Left lung (tissue), 10 donors: ENCODE data around the gene SCIMP. TPM values are rescaled to one million over a fixed set of nuclear protein-coding genes. Genes with fewer than 3 reads are reported as not detected.
A peak's percentile ranks its signal among the peaks of the same experiment; 100 is the strongest.
"Not testable (repeated sequence)": the region's sequence is repeated elsewhere in the genome, so short reads cannot be mapped to it uniquely, and the experiment has no call there.

Experiments used
- ATAC-seq: fragments of 200-7000 bp; cut with Tn5 transposase; one replicate; pipeline ENCODE4 v1.9.1; 2020; ENCODE audit warnings: moderate library complexity
- DNase-seq, 4 donors: peaks; one replicate each; pipeline ENCODE4 v3.0.0-alpha.2; 2013 to 2020
- H3K27ac ChIP-seq, 2 donors: fragments of 200-600 bp; sonication (generic) in 1 of 2; one replicate each; pipeline versions ENCODE4 v1.5.0 to v1.8.0; 2020 to 2021
- H3K27me3 ChIP-seq, 2 donors: fragments of 200-600 bp; sonication (generic) in 1 of 2; one replicate each; pipeline versions ENCODE4 v1.5.0 to v1.8.0; 2020 to 2021
- H3K36me3 ChIP-seq, 2 donors: fragments of 200-600 bp; sonication (generic) in 1 of 2; one replicate each; pipeline versions ENCODE4 v1.5.0 to v1.8.0; 2020 to 2021
- H3K4me1 ChIP-seq, 2 donors: fragments of 200-600 bp; one replicate each; pipeline ENCODE4 v1.8.0; 2021
- H3K4me3 ChIP-seq, 2 donors: fragments of 200-600 bp; sonication (generic) in 1 of 2; one replicate each; pipeline versions ENCODE4 v1.5.0 to v1.8.0; 2020 to 2021; ENCODE audit warnings: mild to moderate bottlenecking in 1 of 2
- H3K9me3 ChIP-seq, 2 donors: fragments of 200-600 bp; sonication (generic) in 1 of 2; one replicate each; pipeline versions ENCODE4 v1.5.0 to v1.8.0; 2020 to 2021
- intact Hi-C, 2 donors: fragments of 100-400 bp; cut with DNase I; formaldehyde crosslinking; loops; one replicate each; pipeline versions ENCODE4 v1.11.2 to v1.14.2; 2022
- polyA plus RNA-seq, 6 donors: library from polyadenylated mRNA; unstranded; fragments of 120-200 nt; gene quantifications; one replicate each; pipeline ENCODE4 v1.2.1, GENCODE V29; 2013; ENCODE audit not compliant: insufficient read length in 6 of 6
- total RNA-seq, 2 donors: library from RNA; stranded (reverse); fragmentation: NEBNext Ultra II Directional; extraction: Animal tissue kit (Norgen Biotek cat#: 25700); gene quantifications; one replicate each; pipeline ENCODE4 v1.2.1, GENCODE V29; 2021
- TF ChIP-seq, protein P1 (sequence below), 2 donors: fragments of 200-600 bp; sonication (generic) in 1 of 2; IDR thresholded peaks; one replicate each; pipeline versions ENCODE4 v1.5.0 to v1.8.0; 2021; ENCODE audit warnings: antibody characterized with exemption in 2 of 2
- donor health status: DM: no; HTN: yes; CAD: no.
- donor health status: DM: no; HTN: no; CAD: no.

SCIMP gene
- total and polyA plus RNA-seq, 8 donors: 1.7 to 20.0 (median 2.3) TPM

DNA sequence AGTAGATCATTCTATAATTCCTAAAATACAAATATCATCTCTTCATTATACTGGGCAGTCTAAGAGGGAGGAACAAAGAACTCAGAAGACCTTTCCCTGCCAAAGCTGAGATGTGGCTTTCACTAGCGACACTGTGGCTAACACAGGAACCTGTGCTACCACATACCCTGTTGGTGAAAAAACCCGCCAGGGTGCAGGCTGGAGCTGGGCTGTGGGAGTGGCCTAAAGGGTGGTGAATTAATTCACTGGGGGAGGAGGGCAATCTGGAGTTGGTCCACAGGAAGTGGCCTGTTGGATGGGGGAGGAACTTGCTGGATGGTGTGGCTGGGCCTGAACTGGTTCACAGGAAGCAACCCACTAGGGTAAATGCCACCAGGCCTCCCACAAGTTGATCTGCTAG lies 50.4 kb downstream of the SCIMP start:
- intact Hi-C loops: no loop called here
- H3K4me1 ChIP-seq: no peaks in the 10 kb centered on the region
- ATAC-seq: no peak
- H3K4me3 ChIP-seq: no peak overlapping the region
- peaks cover 0 to 50% of the 10 kb centered on the region in 2 donors for H3K36me3 ChIP-seq
- TF ChIP-seq, protein P1, sequence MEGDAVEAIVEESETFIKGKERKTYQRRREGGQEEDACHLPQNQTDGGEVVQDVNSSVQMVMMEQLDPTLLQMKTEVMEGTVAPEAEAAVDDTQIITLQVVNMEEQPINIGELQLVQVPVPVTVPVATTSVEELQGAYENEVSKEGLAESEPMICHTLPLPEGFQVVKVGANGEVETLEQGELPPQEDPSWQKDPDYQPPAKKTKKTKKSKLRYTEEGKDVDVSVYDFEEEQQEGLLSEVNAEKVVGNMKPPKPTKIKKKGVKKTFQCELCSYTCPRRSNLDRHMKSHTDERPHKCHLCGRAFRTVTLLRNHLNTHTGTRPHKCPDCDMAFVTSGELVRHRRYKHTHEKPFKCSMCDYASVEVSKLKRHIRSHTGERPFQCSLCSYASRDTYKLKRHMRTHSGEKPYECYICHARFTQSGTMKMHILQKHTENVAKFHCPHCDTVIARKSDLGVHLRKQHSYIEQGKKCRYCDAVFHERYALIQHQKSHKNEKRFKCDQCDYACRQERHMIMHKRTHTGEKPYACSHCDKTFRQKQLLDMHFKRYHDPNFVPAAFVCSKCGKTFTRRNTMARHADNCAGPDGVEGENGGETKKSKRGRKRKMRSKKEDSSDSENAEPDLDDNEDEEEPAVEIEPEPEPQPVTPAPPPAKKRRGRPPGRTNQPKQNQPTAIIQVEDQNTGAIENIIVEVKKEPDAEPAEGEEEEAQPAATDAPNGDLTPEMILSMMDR (IDR thresholded peaks at IDR 0.05): no peak
- H3K27ac ChIP-seq: no peak overlapping the region
- DNase-seq: no peak
- H3K9me3 ChIP-seq: peaks cover 20 to 100% of the 10 kb centered on the region in 2 donors
- H3K27me3 ChIP-seq: no peaks in the 10 kb centered on the region

DNA sequence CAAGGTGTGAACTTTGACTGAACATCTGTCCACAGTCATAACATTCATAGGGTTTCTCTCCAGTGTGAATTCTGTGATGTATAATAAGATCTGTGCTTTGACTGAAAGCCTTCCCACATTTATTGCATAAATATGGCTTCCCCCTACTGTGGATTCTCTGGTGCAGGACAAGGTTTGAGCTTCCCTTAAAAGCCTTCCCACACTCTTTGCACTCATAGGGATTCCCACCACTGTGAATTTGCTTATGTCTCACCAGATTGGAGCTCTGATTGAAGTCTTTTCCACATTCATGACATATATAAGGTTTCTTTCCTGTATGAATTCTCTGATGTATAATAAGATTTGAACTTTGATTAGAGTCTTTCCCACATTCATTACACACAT lies 51.3 kb downstream of the SCIMP start:
- no peaks in the 10 kb centered on the region for H3K4me1 ChIP-seq
- intact Hi-C loops: no loop called here
- TF ChIP-seq, protein P1 (IDR thresholded peaks at IDR 0.05): no peak
- ATAC-seq (no peak), DNase-seq (no peak)
- H3K9me3 ChIP-seq: peaks cover 26 to 100% of the 10 kb centered on the region in 2 donors
- H3K36me3 ChIP-seq: peaks cover 0 to 41% of the 10 kb centered on the region in 2 donors
- H3K27ac ChIP-seq: no peak overlapping the region
- no peaks in the 10 kb centered on the region for H3K27me3 ChIP-seq
- no peak overlapping the region for H3K4me3 ChIP-seq

DNA sequence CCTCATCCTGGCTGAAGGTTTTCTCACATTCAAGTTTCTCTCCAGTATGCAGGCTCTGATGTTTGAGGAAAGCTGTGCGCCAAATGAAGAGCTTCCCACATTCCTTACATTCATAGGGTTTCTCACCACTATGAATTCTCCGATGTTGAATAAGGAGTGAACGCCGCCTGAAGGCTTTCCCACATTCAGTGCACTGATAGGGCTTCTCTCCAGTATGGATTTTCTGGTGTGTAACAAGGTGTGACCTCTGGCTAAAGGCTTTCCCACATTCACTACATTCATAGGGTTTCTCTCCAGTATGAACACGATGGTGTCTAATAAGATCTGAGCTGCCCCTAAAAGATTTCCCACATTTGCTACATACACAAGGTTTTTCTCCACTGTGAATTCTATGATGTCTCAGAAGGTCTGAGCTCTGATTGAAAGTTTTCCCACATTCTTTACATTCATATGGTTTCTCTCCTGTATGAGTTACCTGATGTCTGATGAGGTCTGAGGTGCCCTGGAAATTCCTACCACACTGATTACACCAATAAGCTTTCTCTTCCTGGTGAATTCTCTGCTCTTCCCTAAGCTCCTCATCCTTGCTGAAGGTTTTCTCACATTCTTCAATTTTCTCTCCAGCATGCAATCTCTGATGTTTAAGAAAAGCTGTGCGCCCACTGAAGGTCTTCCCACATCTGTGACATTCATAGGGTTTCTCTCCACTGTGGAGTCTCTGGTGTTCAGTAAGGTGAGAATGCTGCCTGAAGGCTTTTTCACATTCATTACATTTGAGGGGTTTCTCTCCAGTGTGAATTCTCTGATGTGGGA lies 51.9 kb downstream of the SCIMP start:
- Histone ChIP-seq H3K27ac (no peak overlapping the region), H3K4me3 (no peak overlapping the region), H3K4me1 (no peaks in the 10 kb centered on the region), H3K9me3 (peaks cover 26 to 100% of the 10 kb centered on the region in 2 donors), H3K36me3 (peaks cover 0 to 39% of the 10 kb centered on the region in 2 donors), H3K27me3 (no peaks in the 10 kb centered on the region)
- intact Hi-C loops: no loop called here
- TF ChIP-seq, protein P1 (IDR thresholded peaks at IDR 0.05): no peak
- ATAC-seq: no peak
- DNase-seq: no peak

DNA sequence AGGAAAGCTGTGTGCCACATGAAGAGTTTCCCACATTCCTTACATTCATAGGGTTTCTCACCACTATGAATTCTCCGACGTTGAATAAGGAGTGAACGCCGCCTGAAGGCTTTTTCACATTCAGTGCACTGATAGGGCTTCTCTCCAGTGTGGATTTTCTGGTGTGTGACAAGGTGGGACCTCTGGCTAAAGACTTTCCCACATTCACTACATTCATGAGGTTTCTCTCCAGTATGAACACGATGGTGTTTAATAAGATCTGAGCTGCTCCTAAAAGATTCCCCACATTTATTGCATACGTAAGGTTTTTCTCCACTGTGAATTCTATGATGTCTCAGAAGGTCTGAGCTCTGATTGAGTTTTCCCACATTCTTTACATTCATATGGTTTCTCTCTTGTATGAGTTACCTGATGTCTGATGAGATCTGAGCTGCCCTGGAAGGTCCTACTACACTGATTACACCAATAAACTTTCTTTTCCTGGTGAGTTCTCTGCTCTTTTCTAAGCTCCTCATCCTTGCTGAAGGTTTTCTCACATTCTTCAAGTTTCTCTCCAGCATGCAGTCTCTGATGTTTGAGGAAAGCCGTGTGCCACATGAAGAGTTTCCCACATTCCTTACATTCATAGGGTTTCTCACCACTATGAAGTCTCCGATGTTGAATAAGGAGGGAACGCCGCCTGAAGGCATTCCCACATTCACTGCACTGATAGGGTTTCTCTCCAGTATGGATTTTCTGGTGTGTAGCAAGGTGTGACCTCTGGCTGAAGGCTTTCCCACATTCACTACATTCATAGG lies 53.0 kb downstream of the SCIMP start:
- Histone ChIP-seq H3K4me1 (no peaks in the 10 kb centered on the region), H3K27ac (no peak overlapping the region), H3K27me3 (no peaks in the 10 kb centered on the region), H3K36me3 (peaks cover 0 to 37% of the 10 kb centered on the region in 2 donors), H3K9me3 (peaks cover 26 to 100% of the 10 kb centered on the region in 2 donors), H3K4me3 (no peak overlapping the region)
- intact Hi-C loops: no loop called here
- DNase-seq (no peak), ATAC-seq (no peak)
- TF ChIP-seq, protein P1 (IDR thresholded peaks at IDR 0.05): no peak

DNA sequence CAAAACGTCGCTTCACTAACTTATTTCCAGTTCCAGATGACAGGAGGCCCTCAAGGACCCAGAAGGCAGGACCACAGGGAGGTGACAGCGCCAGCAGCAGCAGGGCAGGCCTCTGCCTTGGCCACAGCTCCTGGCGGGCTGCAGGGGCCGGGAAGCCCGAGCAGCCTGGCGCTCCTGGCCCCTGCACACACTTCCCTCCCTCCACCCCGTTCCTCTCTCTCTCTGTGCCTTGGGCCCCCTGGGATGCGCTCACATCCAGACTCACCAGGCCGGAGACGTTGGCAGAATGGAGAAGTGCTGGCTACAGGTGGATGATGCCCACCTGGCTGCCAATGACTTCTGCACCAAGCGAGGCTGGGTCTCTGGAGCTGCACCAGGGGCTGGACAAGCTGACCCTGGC lies 55.7 kb downstream of the SCIMP start:
- DNase-seq: no peak
- Histone ChIP-seq H3K27ac (no peak overlapping the region), H3K9me3 (peaks cover 26 to 97% of the 10 kb centered on the region in 2 donors), H3K4me3 (no peak overlapping the region), H3K4me1 (no peaks in the 10 kb centered on the region), H3K36me3 (peaks cover 0 to 37% of the 10 kb centered on the region in 2 donors), H3K27me3 (no peaks in the 10 kb centered on the region)
- intact Hi-C loops: no loop called here
- TF ChIP-seq, protein P1 (IDR thresholded peaks at IDR 0.05): no peak
- no peak for ATAC-seq

DNA sequence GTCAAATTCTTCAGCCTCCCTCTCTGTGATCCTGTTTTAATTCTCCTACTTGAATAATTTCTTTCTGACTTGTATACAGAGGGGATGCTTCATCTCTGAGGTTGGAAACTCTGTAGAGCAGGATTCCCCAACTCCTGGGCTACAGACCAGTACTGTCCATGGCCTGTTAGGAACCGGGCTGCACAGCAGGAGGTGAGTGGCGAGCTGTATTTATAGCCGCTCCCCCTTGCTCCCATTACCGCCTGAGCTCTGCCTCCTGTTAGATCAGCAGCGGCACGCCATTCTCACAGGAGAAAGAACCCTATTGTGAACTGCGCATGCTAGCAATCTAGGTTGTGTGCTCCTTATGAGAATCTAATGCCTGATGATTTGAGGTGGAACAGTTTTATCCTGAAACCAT lies 59.6 kb downstream of the SCIMP start:
- ATAC-seq, intact Hi-C loops, DNase-seq, H3K27me3 ChIP-seq, H3K4me3 ChIP-seq, H3K27ac ChIP-seq, H3K4me1 ChIP-seq: not testable (repeated sequence)
- Histone ChIP-seq H3K36me3 (peaks cover 0 to 25% of the 10 kb centered on the region in 2 donors), H3K9me3 (peaks cover 8 to 73% of the 10 kb centered on the region in 2 donors)

DNA sequence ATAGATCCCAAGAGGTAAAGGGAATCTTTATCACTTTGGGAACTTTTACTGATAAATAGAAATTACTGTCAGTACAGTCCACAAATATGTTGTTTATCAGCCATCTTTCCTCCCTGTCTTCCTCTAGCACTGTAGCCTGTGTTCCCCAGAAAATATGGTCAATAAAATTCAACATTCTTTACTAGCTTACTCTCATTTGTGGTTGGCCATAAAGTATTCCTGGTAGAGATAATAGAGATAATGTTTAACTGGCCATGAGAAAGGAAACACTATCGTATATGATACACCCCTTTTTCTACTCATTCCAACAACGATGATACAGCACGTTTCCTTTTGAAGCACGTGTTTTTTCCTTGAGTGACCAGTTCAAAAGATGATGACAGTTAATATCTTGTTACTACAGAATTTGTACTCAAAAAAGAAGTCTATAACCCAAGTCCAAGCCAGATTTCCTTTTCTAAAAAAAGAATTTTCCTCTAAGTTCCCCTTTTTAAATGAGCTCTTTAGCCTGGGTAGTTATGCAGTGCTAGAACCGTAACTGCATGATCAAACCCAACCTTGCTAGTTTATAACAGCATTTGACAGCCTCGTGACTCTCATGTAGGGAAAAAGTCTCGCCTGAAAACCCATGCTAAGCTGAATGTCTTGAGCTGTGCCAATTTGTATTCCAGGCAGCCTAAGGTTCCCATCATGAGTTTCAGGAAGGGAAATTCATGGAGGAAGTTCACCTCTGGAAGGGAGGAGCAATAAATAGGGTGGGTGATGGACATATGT lies 68.7 kb downstream of the SCIMP start:
- H3K36me3 ChIP-seq, intact Hi-C loops, H3K4me3 ChIP-seq, H3K9me3 ChIP-seq, H3K4me1 ChIP-seq, ATAC-seq, H3K27me3 ChIP-seq, DNase-seq: not testable (repeated sequence)
- H3K27ac ChIP-seq: peak overlapping the region in 1 of 2 donors; percentile 70
